Fibroblast of skin of right quadriceps (primary cell): ENCODE measurements around the gene OR4A47.
"Not testable (repeated sequence)": the region's sequence is repeated elsewhere in the genome, so short reads cannot be mapped to it uniquely, and the experiment has no call there.

ENCODE experiments used
- DNase-seq: peaks from one replicate; pipeline ENCODE4 v3.0.0-alpha.2; 2013

OR4A47 gene

GRCh38 chr11:48488493-48488892 is at the start of gene OR4A47:
Gene OR4A47 (plus strand): TSS chr11:48488793. CDS start chr11:48488793, 0 bp downstream.
- not testable (repeated sequence) for DNase-seq

GRCh38 chr11:48455909-48456308 is 32.7 kb upstream of the OR4A47 start:
- DNase-seq = not testable (repeated sequence)

- DNase-seq = not testable (repeated sequence)
These were observed 14.6 kb upstream of the OR4A47 start for GRCh38 chr11:48473966-48474365.

GRCh38 chr11:48474703-48475102 is 13.9 kb upstream of the OR4A47 start:
- not testable (repeated sequence) for DNase-seq

- not testable (repeated sequence) for DNase-seq
These were observed 17.6 kb downstream of the OR4A47 start for GRCh38 chr11:48506169-48506568.

- DNase-seq = no peak
These were observed 50.4 kb downstream of the OR4A47 start for GRCh38 chr11:48538991-48539390.
